H9 (cell line): Measurements from ENCODE around the gene ANKS1B. TPM values are rescaled to one million over a fixed set of nuclear protein-coding genes. Genes with fewer than 3 reads are reported as not detected.

Source experiments
- DNase-seq: peaks from one replicate; pipeline ENCODE4 v3.0.0-alpha.2; 2017
- H2AFZ ChIP-seq: one replicate; pipeline ENCODE4 v1.6.1; 2013; ENCODE audit warnings: mild to moderate bottlenecking, low read length, control low read depth, moderate library complexity
- H2AK5ac ChIP-seq: 2 replicates; pipeline ENCODE4 v1.6.1; 2013; ENCODE audit warnings: low read length, control low read depth, mixed read lengths; ENCODE audit not compliant: insufficient read length
- H2BK120ac ChIP-seq: one replicate; pipeline ENCODE4 v1.6.1; 2013; ENCODE audit warnings: low read depth, mild to moderate bottlenecking, low read length, control low read depth, inconsistent platforms; ENCODE audit not compliant: poor library complexity, severe bottlenecking
- H2BK12ac ChIP-seq: 2 replicates; pipeline ENCODE4 v1.6.1; 2013; ENCODE audit warnings: low read length, control low read depth, mixed read lengths, low read depth; ENCODE audit not compliant: insufficient read length
- H2BK15ac ChIP-seq: 2 replicates; pipeline ENCODE4 v1.6.1; 2013; ENCODE audit warnings: low read depth, low read length, control low read depth
- H2BK20ac ChIP-seq: one replicate; pipeline ENCODE4 v1.6.1; 2013; ENCODE audit warnings: low read depth, mild to moderate bottlenecking, low read length, control low read depth, inconsistent platforms; ENCODE audit not compliant: poor library complexity, severe bottlenecking
- H2BK5ac ChIP-seq: 2 replicates; pipeline ENCODE4 v1.6.1; 2013; ENCODE audit warnings: low read length, control low read depth, mixed read lengths; ENCODE audit not compliant: insufficient read length
- H3K14ac ChIP-seq: 2 replicates; pipeline ENCODE4 v1.6.1; 2013; ENCODE audit warnings: low read length, control low read depth; ENCODE audit not compliant: insufficient read depth
- H3K18ac ChIP-seq: 2 replicates; pipeline ENCODE4 v1.6.1; 2013; ENCODE audit warnings: low read depth, mild to moderate bottlenecking, mixed read lengths, low read length, control low read depth; ENCODE audit not compliant: insufficient read length
- H3K23ac ChIP-seq: 2 replicates; pipeline ENCODE4 v1.6.1; 2013; ENCODE audit warnings: low read length, control low read depth, mixed read lengths, low read depth; ENCODE audit not compliant: insufficient read length
- H3K23me2 ChIP-seq: 2 replicates; pipeline ENCODE4 v1.6.1; 2013; ENCODE audit warnings: low read depth, mild to moderate bottlenecking, mixed read lengths, low read length, control low read depth; ENCODE audit not compliant: insufficient read length, poor library complexity, severe bottlenecking
- H3K27ac ChIP-seq: 2 replicates; pipeline ENCODE4 v1.5.1; 2013; ENCODE audit warnings: low read length, control low read depth, mixed read lengths, low read depth; ENCODE audit not compliant: insufficient read length
- H3K27me3 ChIP-seq: 2 replicates; pipeline ENCODE4 v1.6.1; 2013; ENCODE audit warnings: low read length, control low read depth, inconsistent platforms; ENCODE audit not compliant: insufficient read depth
- H3K4ac ChIP-seq: 2 replicates; pipeline ENCODE4 v1.6.1; 2013; ENCODE audit warnings: low read depth, mild to moderate bottlenecking, control low read depth, inconsistent platforms, low read length, moderate library complexity
- H3K4me1 ChIP-seq: 2 replicates; pipeline ENCODE4 v1.6.1; 2013; ENCODE audit warnings: low read length, control low read depth, inconsistent platforms; ENCODE audit not compliant: insufficient read depth
- H3K4me2 ChIP-seq: 2 replicates; pipeline ENCODE4 v1.6.1; 2013; ENCODE audit warnings: low read length, control low read depth, mixed read lengths; ENCODE audit not compliant: insufficient read length, insufficient read depth
- H3K56ac ChIP-seq: 2 replicates; pipeline ENCODE4 v1.6.1; 2013; ENCODE audit warnings: low read depth, mild to moderate bottlenecking, mixed read lengths, low read length, control low read depth; ENCODE audit not compliant: insufficient read length
- H3K79me1 ChIP-seq: 2 replicates; pipeline ENCODE4 v1.6.1; 2013; ENCODE audit warnings: low read depth, mild to moderate bottlenecking, moderate library complexity, low read length, control low read depth, inconsistent platforms; ENCODE audit not compliant: insufficient read depth, poor library complexity, severe bottlenecking
- H3K79me2 ChIP-seq: 2 replicates; pipeline ENCODE4 v1.6.1; 2013; ENCODE audit warnings: low read length, control low read depth, inconsistent platforms; ENCODE audit not compliant: insufficient read depth
- H3K9ac ChIP-seq: 2 replicates; pipeline ENCODE4 v1.6.1; 2013; ENCODE audit warnings: low read length, control low read depth, mixed read lengths; ENCODE audit not compliant: insufficient read length; ENCODE audit errors: extremely low read depth
- H3K9me3 ChIP-seq: one replicate; pipeline ENCODE4 v1.6.1; 2013; ENCODE audit warnings: low read depth, low read length, inconsistent platforms; ENCODE audit not compliant: control insufficient read depth
- H3T11ph ChIP-seq: one replicate; pipeline ENCODE4 v1.6.1; 2013; ENCODE audit warnings: mild to moderate bottlenecking, low read length, control low read depth, inconsistent platforms
- H4K20me1 ChIP-seq: one replicate; pipeline ENCODE4 v1.6.1; 2013; ENCODE audit not compliant: control insufficient read depth, insufficient read length, insufficient read depth
- H4K5ac ChIP-seq: 2 replicates; pipeline ENCODE4 v1.6.1; 2013; ENCODE audit warnings: low read depth, mild to moderate bottlenecking, mixed read lengths, low read length, control low read depth; ENCODE audit not compliant: insufficient read length
- H4K8ac ChIP-seq: replicated peaks from 2 replicates; pipeline ENCODE4 v1.6.1; 2013; ENCODE audit warnings: low read length, control low read depth, mixed read lengths, low read depth; ENCODE audit not compliant: insufficient read length
- H4K91ac ChIP-seq: 2 replicates; pipeline ENCODE4 v1.6.1; 2013; ENCODE audit warnings: low read depth, mild to moderate bottlenecking, moderate library complexity, mixed read lengths, low read length, control low read depth; ENCODE audit not compliant: insufficient read length
- H3K27ac Mint-ChIP-seq, 3 experiments: 2 replicates in 2 of 3; 3 replicates in 1 of 3; pipeline ENCODE4 v1.8.0; 2020 to 2021; ENCODE audit warnings: mixed read lengths in 3 of 3, mild to moderate bottlenecking in 1 of 3, moderate library complexity in 1 of 3
- H3K27me3 Mint-ChIP-seq: 2 replicates; pipeline ENCODE4 v1.8.0; 2021; ENCODE audit warnings: low read depth, mild to moderate bottlenecking, moderate library complexity, mixed read lengths
- H3K36me3 Mint-ChIP-seq, 3 experiments: 2 replicates in 2 of 3; 3 replicates in 1 of 3; pipeline ENCODE4 v1.8.0; 2020 to 2021; ENCODE audit warnings: low read depth in 3 of 3, mixed read lengths in 3 of 3; ENCODE audit not compliant: insufficient read depth in 1 of 3
- H3K4me1 Mint-ChIP-seq, 2 experiments: 2 replicates each; pipeline ENCODE4 v1.8.0; 2020; ENCODE audit warnings: mixed read lengths in 2 of 2
- H3K4me3 Mint-ChIP-seq, 2 experiments: 2 replicates in 1 of 2; 3 replicates in 1 of 2; pipeline ENCODE4 v1.8.0; 2020 to 2021; ENCODE audit warnings: mild to moderate bottlenecking in 2 of 2, mixed read lengths in 2 of 2, moderate library complexity in 1 of 2
- H3K9me3 Mint-ChIP-seq, 2 experiments: 2 replicates in 1 of 2; 3 replicates in 1 of 2; pipeline ENCODE4 v1.8.0; 2020; ENCODE audit warnings: mild to moderate bottlenecking in 2 of 2, mixed read lengths in 2 of 2, moderate library complexity in 1 of 2
- WGBS: extraction: QIAGEN DNeasy Blood & Tissue Kit; methylation state at CpG from one replicate; pipeline ENCODE4 v1.1.7; 2013; ENCODE audit warnings: missing lambda C conversion rate, low lambda C conversion rate, mixed read lengths; ENCODE audit not compliant: insufficient read length; ENCODE audit errors: extremely low coverage; 5-methylcytosine and 5-hydroxymethylcytosine counted together
- total RNA-seq: library from RNA; stranded (reverse); gene quantifications from 2 replicates; pipeline ENCODE4 v1.2.1, GENCODE V29; 2021
- TF ChIP-seq, protein P1 (sequence below): fragments of 200-600 bp; sonication (generic); conservative IDR thresholded peaks from 3 replicates; pipeline ENCODE4 v1.8.0; 2021; ENCODE audit warnings: antibody characterized with exemption, mild to moderate bottlenecking

Gene ANKS1B
- total RNA-seq, 1 experiment from 2014 or later: 4.1 TPM

DNA sequence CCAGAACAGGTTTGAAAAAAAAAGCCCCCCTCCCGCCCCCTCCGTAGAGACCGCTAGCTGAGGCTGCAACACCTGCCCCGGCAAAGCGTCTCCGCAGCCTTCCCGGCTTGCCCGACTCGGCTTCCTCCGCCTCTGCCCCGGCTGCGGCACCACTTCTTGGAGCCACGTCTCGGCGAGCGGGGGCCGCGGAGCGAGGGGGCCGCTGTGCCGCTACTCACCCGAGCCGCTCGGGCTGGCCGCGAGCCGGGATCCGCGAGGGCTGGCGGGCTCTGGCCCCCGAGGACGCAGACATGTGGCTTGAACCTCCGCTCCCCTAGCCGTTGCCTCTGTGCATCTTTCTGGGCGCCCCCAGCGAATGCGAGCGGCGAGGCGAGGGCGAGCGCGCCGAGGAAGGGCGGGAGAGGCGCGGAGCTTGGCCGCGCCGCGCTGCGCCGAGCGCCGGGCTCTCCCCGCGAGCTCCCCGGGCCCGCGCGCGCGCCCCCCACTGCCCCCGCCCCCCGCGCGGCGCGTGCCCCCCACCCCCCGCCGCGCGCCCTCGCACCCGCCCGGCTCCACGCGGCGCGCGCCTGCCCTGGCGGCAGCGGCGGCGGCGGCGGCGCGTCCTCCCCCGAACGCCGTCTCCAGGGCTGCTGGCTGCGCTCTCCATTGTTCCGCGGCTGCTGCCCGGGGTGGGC lies 1090.2 kb downstream of the ANKS1B start:
- H3T11ph ChIP-seq: no peak overlapping the region
- no peak overlapping the region for H4K5ac ChIP-seq
- H2AFZ ChIP-seq: no peak overlapping the region
- no peaks in the 10 kb centered on the region for H3K79me1 ChIP-seq
- no peak overlapping the region for H2BK120ac ChIP-seq
- Mint-ChIP-seq H3K9me3 (no peaks in the 10 kb centered on the region; a peak in 1 of 5 replicates), H3K27me3 (peaks cover 89% of the 10 kb centered on the region), H3K27ac (no peak overlapping the region), H3K36me3 (no peaks in the 10 kb centered on the region; a peak in 1 of 7 replicates), H3K4me3 (peak overlapping the region; percentile 56 to 80), H3K4me1 (peaks cover 17 to 20% of the 10 kb centered on the region in 2 experiments)
- no peak overlapping the region for H3K23ac ChIP-seq
- TF ChIP-seq, protein P1, sequence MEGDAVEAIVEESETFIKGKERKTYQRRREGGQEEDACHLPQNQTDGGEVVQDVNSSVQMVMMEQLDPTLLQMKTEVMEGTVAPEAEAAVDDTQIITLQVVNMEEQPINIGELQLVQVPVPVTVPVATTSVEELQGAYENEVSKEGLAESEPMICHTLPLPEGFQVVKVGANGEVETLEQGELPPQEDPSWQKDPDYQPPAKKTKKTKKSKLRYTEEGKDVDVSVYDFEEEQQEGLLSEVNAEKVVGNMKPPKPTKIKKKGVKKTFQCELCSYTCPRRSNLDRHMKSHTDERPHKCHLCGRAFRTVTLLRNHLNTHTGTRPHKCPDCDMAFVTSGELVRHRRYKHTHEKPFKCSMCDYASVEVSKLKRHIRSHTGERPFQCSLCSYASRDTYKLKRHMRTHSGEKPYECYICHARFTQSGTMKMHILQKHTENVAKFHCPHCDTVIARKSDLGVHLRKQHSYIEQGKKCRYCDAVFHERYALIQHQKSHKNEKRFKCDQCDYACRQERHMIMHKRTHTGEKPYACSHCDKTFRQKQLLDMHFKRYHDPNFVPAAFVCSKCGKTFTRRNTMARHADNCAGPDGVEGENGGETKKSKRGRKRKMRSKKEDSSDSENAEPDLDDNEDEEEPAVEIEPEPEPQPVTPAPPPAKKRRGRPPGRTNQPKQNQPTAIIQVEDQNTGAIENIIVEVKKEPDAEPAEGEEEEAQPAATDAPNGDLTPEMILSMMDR: no peak
- no peaks in the 10 kb centered on the region for H3K9me3 ChIP-seq
- no peak overlapping the region for H3K9ac ChIP-seq
- no peaks in the 10 kb centered on the region for H3K79me2 ChIP-seq
- no peak overlapping the region for H2BK5ac ChIP-seq
- H2BK15ac ChIP-seq: no peak overlapping the region
- H4K91ac ChIP-seq: no peak overlapping the region
- no peak overlapping the region for H3K18ac ChIP-seq
- no peak overlapping the region for H2BK20ac ChIP-seq
- DNase-seq: peak; percentile 61
- no peaks in the 10 kb centered on the region; the same call in 1 of the 2 replicates for H3K4me1 ChIP-seq
- WGBS: no CpG with 5 or more reads among the region's 96 CpGs
- H2BK12ac ChIP-seq: no peak overlapping the region
- H3K14ac ChIP-seq: peak overlapping the region; percentile 67; the same call in 1 of the 2 replicates
- peak overlapping the region; percentile 84 for H3K4me2 ChIP-seq
- H3K56ac ChIP-seq: no peak overlapping the region
- H3K4ac ChIP-seq: no peak overlapping the region
- peaks cover 20% of the 10 kb centered on the region for H3K23me2 ChIP-seq
- H4K20me1 ChIP-seq: no peaks in the 10 kb centered on the region
- peaks cover 28% of the 10 kb centered on the region for H3K27me3 ChIP-seq
- H3K27ac ChIP-seq: no peak overlapping the region
- no peak overlapping the region for H2AK5ac ChIP-seq
- no peak overlapping the region for H4K8ac ChIP-seq
